GM10266 (cell line): ENCODE measurements around the gene SYT17.

Source experiments
- DNase-seq: peaks from one replicate; pipeline ENCODE4 v3.0.0; 2012; ENCODE audit errors: extremely low spot score
- CTCF ChIP-seq: IDR thresholded peaks from 2 replicates; pipeline ENCODE4 v1.5.1; 2012; ENCODE audit warnings: mild to moderate bottlenecking, low read depth; ENCODE audit not compliant: control insufficient read depth, insufficient read depth; ENCODE audit errors: missing control alignments

SYT17 gene

GRCh38 chr16:19218581-19218980 is 50.5 kb downstream of the SYT17 start:
- DNase-seq: no peak
- TF ChIP-seq CTCF: no peak

- no peak for DNase-seq
- no peak for TF ChIP-seq CTCF
These were observed 51.8 kb downstream of the SYT17 start for GRCh38 chr16:19219836-19220235.

GRCh38 chr16:19223235-19224170 is 55.5 kb downstream of the SYT17 start:
- TF ChIP-seq CTCF: peak; percentile 45
- no peak for DNase-seq

- no peak for DNase-seq
- no peak for TF ChIP-seq CTCF
These were observed 57.6 kb downstream of the SYT17 start for GRCh38 chr16:19225651-19226050.

- TF ChIP-seq CTCF: no peak
- DNase-seq: no peak
These were observed 59.6 kb downstream of the SYT17 start for GRCh38 chr16:19227643-19228042.

GRCh38 chr16:19228052-19228451 is 60.0 kb downstream of the SYT17 start:
- TF ChIP-seq CTCF: no peak
- no peak for DNase-seq

- TF ChIP-seq CTCF: no peak
- DNase-seq: peak; percentile 18
These were observed 60.5 kb downstream of the SYT17 start for GRCh38 chr16:19228575-19228974.
